K562 (cell line): ENCODE measurements around the gene FSTL1. TPM values are rescaled to one million over a fixed set of nuclear protein-coding genes. Genes with fewer than 3 reads are reported as not detected.

Source experiments
- ATAC-seq: fragments of 200-7000 bp; cut with Tn5 transposase; 3 replicates; pipeline ENCODE4 v1.9.1; 2020; ENCODE audit warnings: moderate library complexity
- BruUV-seq: library from RNA; stranded (reverse); fragments of 400-500 nt; replicated peaks from 2 replicates; lab custom pipeline; 2021; lab: Mats Ljungman, UMichigan
- CTCF ChIA-PET: fragments of 300-600 bp; formaldehyde crosslinking; extraction: SDS; loops from one replicate; lab custom pipeline; 2021; ENCODE audit warnings: low intra/inter-chr PET ratio; lab: Yijun Ruan, JAX
- POLR2A ChIA-PET: fragments of 300-600, 350-650 bp; sonication (Branson Sonifier 250); formaldehyde crosslinking; extraction: SDS; loops from one replicate; lab custom pipeline; 2021; ENCODE audit warnings: antibody characterized with exemption, inconsistent platforms; lab: Yijun Ruan, JAX
- DNase-seq, 4 experiments: peaks; one replicate each; pipeline versions ENCODE4 v3.0.0 to v3.0.0-alpha.2; 2011 to 2018; ENCODE audit warnings: low spot score in 3 of 4, mixed read lengths in 3 of 4; ENCODE audit errors: extremely low read depth in 1 of 4
- FAIRE-seq: peaks from 2 replicates; lab custom pipeline; 2011; peaks lifted over from hg19 to GRCh38; lab: Jason Lieb, UNC
- H2AFZ ChIP-seq: 2 replicates; pipeline ENCODE4 v1.6.0; 2011; ENCODE audit warnings: low read depth, low read length, control low read depth, inconsistent platforms
- H3K27ac ChIP-seq: fragments of 200-600 bp; 3 replicates; pipeline ENCODE4 v1.8.0; 2011; ENCODE audit warnings: low read depth, mild to moderate bottlenecking, control low read depth, inconsistent platforms, low read length, moderate library complexity, mixed read lengths; ENCODE audit errors: extremely low read depth
- H3K27me3 ChIP-seq, 2 experiments: fragments of 300-600 bp in 1 of 2; 2 replicates in 1 of 2; 3 replicates in 1 of 2; pipeline versions ENCODE4 v1.6.0 to v1.8.0; 2011; ENCODE audit warnings: inconsistent platforms in 2 of 2, low read length in 2 of 2, mild to moderate bottlenecking in 1 of 2, mixed read lengths in 1 of 2, moderate library complexity in 1 of 2; ENCODE audit not compliant: control insufficient read depth in 2 of 2, insufficient read depth in 2 of 2
- H3K36me3 ChIP-seq: fragments of 300-600 bp; 3 replicates; pipeline ENCODE4 v1.8.0; 2011; ENCODE audit warnings: mild to moderate bottlenecking, low read length, inconsistent platforms; ENCODE audit not compliant: control insufficient read depth, insufficient read depth
- H3K4me1 ChIP-seq, 2 experiments: fragments of 200-600 bp in 1 of 2; replicated peaks in 1 of 2; 2 replicates in 1 of 2; 3 replicates in 1 of 2; pipeline versions ENCODE4 v1.5.1 to v1.8.0; 2011; ENCODE audit warnings: inconsistent platforms in 2 of 2, low read length in 2 of 2, mild to moderate bottlenecking in 1 of 2, mixed read lengths in 1 of 2, moderate library complexity in 1 of 2; ENCODE audit not compliant: control insufficient read depth in 2 of 2, insufficient read depth in 2 of 2
- H3K4me2 ChIP-seq: 2 replicates; pipeline ENCODE4 v1.6.1; 2011; ENCODE audit warnings: low read length, control low read depth, inconsistent platforms, mixed read lengths; ENCODE audit not compliant: insufficient read depth
- H3K4me3 ChIP-seq: fragments of 200-600 bp; sonication (generic), shearing (Covaris generic); 2 replicates; pipeline ENCODE4 v1.5.1; 2016; ENCODE audit warnings: control low read depth, inconsistent platforms
- H3K79me2 ChIP-seq: fragments of 200-600 bp; 3 replicates; pipeline ENCODE4 v1.8.0; 2011; ENCODE audit warnings: low read length, inconsistent platforms; ENCODE audit not compliant: control insufficient read depth, insufficient read depth
- H3K9ac ChIP-seq, 2 experiments: 2 replicates each; pipeline versions ENCODE4 v1.6.0 to v1.6.1; 2011; ENCODE audit warnings: low read depth in 2 of 2, low read length in 2 of 2, control low read depth in 1 of 2, inconsistent platforms in 1 of 2, mild to moderate bottlenecking in 1 of 2, mixed read lengths in 1 of 2; ENCODE audit not compliant: insufficient read depth in 1 of 2
- H3K9me1 ChIP-seq: one replicate; pipeline ENCODE4 v1.6.0; 2011; ENCODE audit warnings: inconsistent platforms, mild to moderate bottlenecking, low read length, moderate library complexity; ENCODE audit not compliant: control insufficient read depth, insufficient read depth
- H3K9me3 ChIP-seq: replicated peaks from 2 replicates; pipeline ENCODE4 v1.5.1; 2011; ENCODE audit warnings: low read depth, low read length, inconsistent platforms; ENCODE audit not compliant: control insufficient read depth, insufficient read depth
- H4K20me1 ChIP-seq: replicated peaks from 2 replicates; pipeline ENCODE4 v1.6.1; 2011; ENCODE audit warnings: low read length, inconsistent platforms, mixed read lengths; ENCODE audit not compliant: control insufficient read depth, insufficient read depth
- GMEB1 ChIP-seq: fragments of 250-450 bp; sonication (Bioruptor Pico); IDR thresholded peaks from 2 replicates; pipeline ENCODE4 v1.4.0; 2020; ENCODE audit warnings: mild to moderate bottlenecking
- HSF4 ChIP-seq: fragments of 250-450 bp; sonication (Bioruptor Pico); IDR thresholded peaks from 2 replicates; pipeline ENCODE4 v2.1.2; 2022; ENCODE audit warnings: mild to moderate bottlenecking, moderate library complexity, borderline replicate concordance
- MCM2 ChIP-seq: fragments of 450-650 bp; IDR thresholded peaks from 2 replicates; pipeline ENCODE4 v1.6.1; 2017; ENCODE audit warnings: low read depth, mild to moderate bottlenecking
- MTA3 ChIP-seq: fragments of 450-650 bp; formaldehyde crosslinking; IDR thresholded peaks from 2 replicates; pipeline ENCODE4 v1.6.1; 2017; ENCODE audit warnings: mild to moderate bottlenecking, borderline replicate concordance
- POU5F1 ChIP-seq: fragments of 150-350 bp; IDR thresholded peaks from 2 replicates; pipeline ENCODE4 v1.6.1; 2014; ENCODE audit warnings: borderline replicate concordance, low read length, low read depth, mild to moderate bottlenecking; ENCODE audit not compliant: partially characterized antibody
- PTTG1 ChIP-seq: fragments of 450-650 bp; IDR thresholded peaks from 2 replicates; pipeline ENCODE4 v1.6.1; 2016; ENCODE audit warnings: low read depth, mild to moderate bottlenecking, missing genetic modification characterization, missing compliant biosample characterization
- ZEB2 ChIP-seq: fragments of 450-650 bp; IDR thresholded peaks from 2 replicates; pipeline ENCODE4 v1.6.1; 2016
- ZFP91 ChIP-seq: sonication (generic); formaldehyde crosslinking; IDR thresholded peaks from 2 replicates; pipeline ENCODE4 v1.8.0; 2022; ENCODE audit warnings: mild to moderate bottlenecking, missing genetic modification reagents
- WGBS: fragments of 100-300 bp; shearing (Covaris generic); methylation state at CpG from one replicate; pipeline ENCODE4 v1.1.6; 2016; ENCODE audit warnings: low coverage, mixed read lengths; ENCODE audit not compliant: insufficient coverage; ENCODE audit errors: missing lambda C conversion rate; 5-methylcytosine and 5-hydroxymethylcytosine counted together
- in situ Hi-C: fragments of 300-500 bp; cut with MboI; formaldehyde crosslinking; loops from 4 replicates; pipeline ENCODE4 v1.15.0; 2018; ENCODE audit warnings: inconsistent platforms, mixed read lengths
- intact Hi-C: fragments of 100-400 bp; cut with micrococcal nuclease; formaldehyde crosslinking; loops from 2 replicates; pipeline ENCODE4 v1.14.2; 2022
- polyA plus RNA-seq, 8 experiments: library from polyadenylated mRNA; depleted of rRNA in 4 of 8; stranded (reverse) in 5 of 8; unstranded in 3 of 8; fragments of >200 nt; fragmentation: Nextera tagmentation in 2 of 8; fragmentation: Illumina TruSeq in 1 of 8; extraction: Ambion mirVana in 2 of 8; extraction: Trizol in 1 of 8; gene quantifications; 2 replicates each; pipeline versions ENCODE4 v1.2.1 to v1.2.3, GENCODE V29; 2011 to 2014; ENCODE audit warnings: inconsistent platforms in 1 of 8, missing spikeins in 1 of 8
- total RNA-seq, 7 experiments: library from RNA; depleted of rRNA in 6 of 7; stranded (reverse); fragments of >200 nt in 6 of 7; fragmentation: Illumina TruSeq in 2 of 7; extraction: Trizol in 2 of 7; gene quantifications; 2 replicates each; pipeline versions ENCODE4 v1.2.1 to v1.2.3, GENCODE V29; 2011 to 2021; ENCODE audit warnings: low replicate concordance in 1 of 7

The FSTL1 gene
- total and polyA plus RNA-seq, 9 of the 15 experiments (the other 6 are each of a cell fraction or from before 2014, with no cell fraction given), result 0.01 to 0.58 (median 0.08) TPM; not detected in 2

- BruUV-seq, result no TSS peak
- no peaks in the 10 kb centered on the region for H3K36me3 ChIP-seq
- H3K79me2 ChIP-seq, result no peaks in the 10 kb centered on the region
- intact Hi-C loops (no loop called here), in situ Hi-C loops (no loop called here)
- H3K9me3 ChIP-seq, result no peaks in the 10 kb centered on the region
- no peak for TF ChIP-seq POU5F1
- no peak for TF ChIP-seq PTTG1 (tag)
- no peak for TF ChIP-seq ZEB2
- TF ChIP-seq MTA3, result no peak
- TF ChIP-seq GMEB1 (CRISPR knock-in tag), result no peak
- no peak for TF ChIP-seq MCM2
- TF ChIP-seq ZFP91 (CRISPR knock-in tag), result no peak
- no peak for TF ChIP-seq HSF4 (CRISPR knock-in tag)
- no peak overlapping the region for H3K9ac ChIP-seq
- H3K27me3 ChIP-seq, result no peaks in the 10 kb centered on the region
- H3K4me2 ChIP-seq, result no peak overlapping the region
- H3K27ac ChIP-seq, result no peak overlapping the region
- ChIA-PET POLR2A (no interaction called here), CTCF (no interaction called here)
- no peaks in the 10 kb centered on the region for H3K9me1 ChIP-seq
- no peak for ATAC-seq
- no peak overlapping the region for H3K4me3 ChIP-seq
- H4K20me1 ChIP-seq, result no peaks in the 10 kb centered on the region
- no peak for DNase-seq
- 0% methylated on average over 3 of the region's 3 CpGs for WGBS
- no peak overlapping the region for H2AFZ ChIP-seq
- H3K4me1 ChIP-seq, result no peaks in the 10 kb centered on the region
- no peak for FAIRE-seq
These were observed 82.6 kb downstream of the FSTL1 start for GRCh38 chr3:120368172-120368571.
